DOHH2 (cell line): Measurements from ENCODE around the gene CD99.

Experiments
- EZH2phosphoT487 ChIP-seq: fragments of 200-600 bp; sonication (generic); IDR thresholded peaks from 2 replicates; pipeline ENCODE4 v1.6.1; 2017; ENCODE audit warnings: borderline replicate concordance, mild to moderate bottlenecking, antibody characterized with exemption, low read length, moderate library complexity, mixed read lengths
- TF ChIP-seq, protein P1 (sequence below): fragments of 200-600 bp; sonication (generic); IDR thresholded peaks from one replicate; pipeline ENCODE4 v1.5.1; 2014; ENCODE audit warnings: antibody characterized with exemption, mild to moderate bottlenecking, low read depth, low read length; ENCODE audit not compliant: poor library complexity, severe bottlenecking

DNA sequence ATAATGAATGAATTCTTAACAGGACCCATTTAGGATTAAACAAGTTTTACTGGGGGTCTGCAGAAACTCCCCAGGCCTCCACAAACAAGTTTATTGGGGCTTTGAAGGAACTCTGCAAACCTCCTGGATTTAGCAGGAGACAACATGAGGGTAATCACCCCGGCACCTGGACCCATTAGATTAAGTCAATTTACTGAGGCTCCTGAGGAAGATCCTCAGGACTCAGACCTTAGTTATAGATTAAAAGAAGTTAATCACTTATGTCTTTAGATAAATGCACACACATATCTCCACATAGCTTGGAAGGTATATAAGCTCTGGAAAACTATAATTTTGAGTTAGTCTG lies 90.1 kb downstream of the CD99 start:
- no peak for TF ChIP-seq EZH2phosphoT487
- TF ChIP-seq, protein P1, sequence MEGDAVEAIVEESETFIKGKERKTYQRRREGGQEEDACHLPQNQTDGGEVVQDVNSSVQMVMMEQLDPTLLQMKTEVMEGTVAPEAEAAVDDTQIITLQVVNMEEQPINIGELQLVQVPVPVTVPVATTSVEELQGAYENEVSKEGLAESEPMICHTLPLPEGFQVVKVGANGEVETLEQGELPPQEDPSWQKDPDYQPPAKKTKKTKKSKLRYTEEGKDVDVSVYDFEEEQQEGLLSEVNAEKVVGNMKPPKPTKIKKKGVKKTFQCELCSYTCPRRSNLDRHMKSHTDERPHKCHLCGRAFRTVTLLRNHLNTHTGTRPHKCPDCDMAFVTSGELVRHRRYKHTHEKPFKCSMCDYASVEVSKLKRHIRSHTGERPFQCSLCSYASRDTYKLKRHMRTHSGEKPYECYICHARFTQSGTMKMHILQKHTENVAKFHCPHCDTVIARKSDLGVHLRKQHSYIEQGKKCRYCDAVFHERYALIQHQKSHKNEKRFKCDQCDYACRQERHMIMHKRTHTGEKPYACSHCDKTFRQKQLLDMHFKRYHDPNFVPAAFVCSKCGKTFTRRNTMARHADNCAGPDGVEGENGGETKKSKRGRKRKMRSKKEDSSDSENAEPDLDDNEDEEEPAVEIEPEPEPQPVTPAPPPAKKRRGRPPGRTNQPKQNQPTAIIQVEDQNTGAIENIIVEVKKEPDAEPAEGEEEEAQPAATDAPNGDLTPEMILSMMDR = no peak
